ENCODE data around the gene HNRNPL.
"Not testable (repeated sequence)": the region's sequence is repeated elsewhere in the genome, so short reads cannot be mapped to it uniquely, and the experiment has no call there.

The HNRNPL gene

GRCh38 chr19:38813323-38813722 is 36.5 kb downstream of the HNRNPL start:
- no peak for DNase-seq
- intact Hi-C loops (cut with DNase I), result no loop called here

DNA sequence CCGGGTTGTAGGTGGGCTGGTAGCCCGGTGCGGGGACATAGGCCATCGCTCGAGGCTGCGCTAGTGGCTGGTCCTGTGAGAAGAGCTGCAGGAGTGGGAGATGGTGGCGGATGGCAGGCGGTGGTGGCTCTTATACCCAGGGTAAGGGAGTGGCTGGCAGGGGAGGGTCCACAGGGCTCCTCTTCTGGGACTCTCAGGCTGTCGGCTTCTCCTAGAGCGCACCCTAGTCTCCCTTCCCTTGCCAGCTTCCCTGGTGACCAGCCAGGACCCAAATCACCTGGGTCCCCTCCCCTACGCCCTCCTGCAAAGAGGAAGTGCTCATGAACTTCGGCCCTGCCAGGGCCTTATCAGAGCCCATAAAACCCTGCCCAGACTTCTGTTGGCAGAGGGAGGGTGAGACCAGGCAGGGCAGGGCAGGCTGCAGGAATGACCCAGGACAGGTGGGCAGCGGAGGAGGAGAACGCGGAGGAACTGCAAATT is 36.9 kb downstream of the HNRNPL start, which contains the start of gene LGALS4:
TSS of gene LGALS4 (minus strand) at position 105 of the 480 bp plus-strand sequence. CDS start at position 46, 59 bp downstream.
- intact Hi-C loops (cut with DNase I), result no loop called here

DNA sequence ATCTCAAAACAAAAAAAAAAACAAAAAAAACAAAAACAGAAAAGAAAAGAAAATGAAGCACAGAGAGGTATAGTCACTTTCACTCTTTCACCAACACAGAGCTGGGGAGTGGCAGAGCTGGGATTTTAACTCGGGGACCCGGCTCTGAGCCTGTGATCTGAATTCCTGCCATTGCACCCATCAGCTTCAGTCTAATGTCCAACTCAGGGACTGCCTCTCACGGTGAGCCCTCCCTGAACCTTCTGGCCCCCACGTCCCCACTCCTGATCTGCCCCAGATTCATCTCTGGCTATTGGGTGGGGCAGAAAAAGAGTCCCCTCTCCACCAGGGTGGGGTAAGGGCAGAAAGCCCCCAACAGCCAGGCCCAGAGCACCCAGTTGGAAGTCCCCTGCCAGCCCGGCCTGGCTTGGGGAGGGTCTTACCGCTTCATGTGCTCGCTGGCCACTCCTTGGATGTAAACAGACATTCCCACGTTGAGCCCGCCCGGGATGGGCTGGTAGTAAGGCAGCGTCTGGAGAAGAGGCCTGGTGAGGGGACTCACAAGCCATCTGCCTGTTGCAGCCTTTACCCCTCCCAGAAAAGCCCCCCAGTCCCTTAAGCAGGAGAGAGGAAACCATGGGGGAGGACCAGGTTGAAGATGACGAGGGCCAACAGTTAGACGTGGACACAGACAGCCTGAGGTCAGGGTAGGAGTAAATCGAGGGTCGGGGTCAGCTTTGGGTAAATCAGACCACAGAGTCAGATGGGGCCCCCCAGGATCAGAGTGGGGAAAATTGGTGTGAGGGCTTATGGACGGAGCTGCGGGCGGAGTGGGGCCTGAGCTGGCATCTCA is 37.6 kb downstream of the HNRNPL start:
- intact Hi-C loops (cut with DNase I), result no loop called here
- no peak for DNase-seq

More for the DNA sequence above, 36.9 kb downstream of the HNRNPL start, which contains the start of gene LGALS4:
- no peak for DNase-seq

DNA sequence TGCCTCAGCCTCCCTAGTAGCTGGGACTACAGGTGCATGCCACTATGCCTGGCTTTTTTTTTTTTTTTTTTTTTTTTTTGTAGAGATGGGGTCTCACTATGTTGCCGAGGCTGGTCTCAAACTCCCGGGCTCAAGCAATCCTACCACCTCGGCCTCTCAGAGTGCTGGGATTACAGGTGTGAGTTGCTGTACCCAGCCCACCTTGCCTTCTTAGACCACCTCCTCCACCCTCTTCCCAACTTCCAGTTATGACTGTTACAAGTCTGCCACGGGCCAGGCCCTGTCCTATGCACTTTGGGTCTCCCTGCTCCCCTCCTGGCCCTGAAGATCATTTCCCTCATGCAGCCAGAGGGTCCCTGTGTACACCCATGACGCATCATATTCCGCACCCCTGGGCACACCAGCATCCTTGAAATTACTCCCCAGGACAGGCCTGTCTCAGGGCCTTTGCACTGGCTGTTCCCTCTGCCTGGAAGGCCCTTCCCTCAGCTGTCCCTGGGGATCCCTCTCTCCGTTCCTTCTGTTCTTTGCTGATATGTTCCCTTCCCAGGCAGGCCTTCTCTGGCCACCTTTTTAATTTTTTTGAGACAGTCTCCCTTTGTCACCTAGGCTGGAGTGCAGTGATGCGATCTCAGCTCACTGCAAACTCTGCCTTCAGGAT is 40.1 kb downstream of the HNRNPL start:
- intact Hi-C loops (cut with DNase I), result no loop called here

DNA sequence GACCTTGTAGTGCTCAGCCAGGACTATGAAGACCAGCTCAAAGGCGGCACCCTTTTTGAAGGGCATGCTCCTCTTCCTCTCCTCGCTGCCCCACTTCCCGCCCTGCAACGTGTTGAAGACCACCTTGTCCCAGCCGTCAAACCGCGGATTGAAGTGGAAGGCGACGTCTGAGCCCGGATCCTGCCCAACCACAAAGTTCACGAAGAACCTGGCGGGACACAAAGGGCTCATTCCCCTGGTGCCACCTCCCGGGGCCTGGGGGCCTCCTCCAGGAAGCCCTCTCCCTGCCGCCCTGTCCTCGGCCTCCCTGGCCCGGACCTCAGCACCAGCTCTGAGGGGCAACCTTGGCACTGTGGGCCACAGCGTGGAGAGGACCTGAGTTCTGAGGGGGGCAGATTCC is 41.0 kb downstream of the HNRNPL start:
- DNase-seq, result no peak
- intact Hi-C loops (cut with DNase I), result no loop called here

More for the DNA sequence above, 40.1 kb downstream of the HNRNPL start:
- no peak for DNase-seq

DNA sequence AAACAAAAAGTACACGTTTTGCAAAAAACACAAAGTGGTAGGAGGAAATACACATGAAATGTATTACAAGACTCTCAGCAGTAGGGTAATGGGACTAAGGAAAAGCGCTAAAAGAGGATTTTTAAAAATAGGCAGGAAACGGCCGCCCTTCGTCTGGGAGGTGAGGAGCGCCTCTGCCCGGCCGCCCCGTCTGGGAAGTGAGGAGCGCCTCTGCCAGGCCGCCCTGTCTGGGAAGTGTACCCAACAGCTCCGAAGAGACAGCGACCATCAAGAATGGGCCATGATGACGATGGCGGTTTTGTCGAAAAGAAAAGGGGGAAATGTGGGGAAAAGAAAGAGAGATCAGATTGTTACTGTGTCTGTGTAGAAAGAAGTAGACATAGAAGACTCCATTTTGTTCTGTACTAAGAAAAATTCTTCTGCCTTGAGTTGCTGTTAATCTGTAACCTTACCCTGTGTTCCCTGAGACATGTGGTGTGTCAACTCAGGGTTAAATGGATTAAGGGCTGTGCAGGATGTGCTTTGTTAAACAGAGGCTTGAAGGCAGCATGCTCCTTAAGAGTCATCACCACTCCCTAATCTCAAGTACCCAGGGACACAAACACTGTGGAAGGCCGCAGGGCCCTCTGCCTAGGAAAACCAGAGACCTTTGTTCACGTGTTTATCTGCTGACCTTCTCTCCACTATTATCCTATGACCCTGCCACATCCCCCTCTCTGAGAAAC is 42.2 kb downstream of the HNRNPL start:
- intact Hi-C loops (cut with DNase I), result not testable (repeated sequence)

DNA sequence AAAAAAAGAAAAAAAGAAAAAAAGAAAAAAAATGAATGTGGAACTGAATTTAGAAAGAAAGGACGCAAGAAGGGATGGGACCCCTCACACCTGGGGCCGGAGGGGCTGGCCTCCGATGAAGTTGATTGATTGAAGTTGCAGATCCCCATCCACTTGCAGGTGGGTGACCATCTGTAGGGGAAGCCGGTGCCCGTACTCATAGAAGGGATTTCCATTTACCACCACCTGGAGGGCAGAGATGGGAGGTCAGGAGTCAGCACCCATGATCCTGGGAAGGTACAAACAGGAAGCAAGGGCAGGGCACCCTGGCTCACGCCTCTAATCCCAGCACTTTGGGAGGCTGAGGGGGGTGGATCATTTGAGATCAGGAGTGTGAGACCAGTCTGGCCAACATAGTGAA is 43.4 kb downstream of the HNRNPL start:
- intact Hi-C loops (cut with DNase I), result no loop called here
- DNase-seq, result no peak

More for the DNA sequence above, 42.2 kb downstream of the HNRNPL start:
- not testable (repeated sequence) for DNase-seq

DNA sequence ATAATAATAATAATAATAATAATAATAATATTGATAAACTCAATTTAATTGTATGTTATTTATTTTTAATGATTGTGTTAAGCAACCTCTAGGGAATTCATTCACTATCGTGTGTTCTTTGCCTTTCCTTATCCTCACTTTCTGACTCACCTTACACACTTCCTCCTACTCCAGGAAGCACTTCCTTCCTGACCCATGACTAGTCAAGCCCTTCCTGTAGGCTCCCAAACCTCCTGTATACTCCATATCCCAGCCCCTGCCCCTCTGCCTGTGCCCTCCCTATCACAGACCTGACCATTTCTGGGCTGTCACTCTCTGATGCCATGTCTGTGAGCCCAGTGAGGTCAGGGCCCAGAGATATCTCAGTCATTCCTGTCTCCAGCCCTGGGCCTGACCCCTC is 44.6 kb downstream of the HNRNPL start:
- DNase-seq, result no peak
- intact Hi-C loops (cut with DNase I), result no loop called here

GRCh38 chr19:38803543-38803942 is 46.2 kb downstream of the HNRNPL start:
- intact Hi-C loops (cut with DNase I), result no loop called here
- DNase-seq, result no peak

- intact Hi-C loops (cut with DNase I), result no loop called here
- no peak for DNase-seq
Measured at GRCh38 chr19:38801359-38802095, 48.3 kb downstream of the HNRNPL start.

GRCh38 chr19:38800577-38801347 is 49.0 kb downstream of the HNRNPL start:
- intact Hi-C loops (cut with DNase I), result no loop called here
- no peak for DNase-seq

DNA sequence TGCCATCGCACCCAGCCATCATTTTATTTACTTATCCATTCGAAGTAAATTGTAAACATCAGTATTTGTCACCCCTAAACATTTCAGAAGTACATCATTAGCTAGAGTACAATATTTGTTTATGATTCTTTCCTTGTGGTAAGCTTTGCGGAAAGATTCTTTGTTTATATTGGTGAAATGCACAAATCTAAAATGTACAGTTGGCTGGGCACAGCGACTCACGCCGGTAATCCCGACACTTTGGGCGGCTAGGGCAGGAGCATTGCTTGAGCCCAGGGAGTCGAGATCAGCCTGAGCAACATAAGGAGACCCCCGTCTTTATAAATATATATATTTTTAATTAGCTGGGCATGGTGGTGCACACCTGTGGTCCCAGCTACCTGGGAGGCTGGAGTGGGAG is 50.7 kb downstream of the HNRNPL start:
- intact Hi-C loops (cut with DNase I), result no loop called here
- DNase-seq, result no peak

- intact Hi-C loops (cut with DNase I); DNase-seq: not testable (repeated sequence)
Measured at GRCh38 chr19:38797781-38798180, 52.0 kb downstream of the HNRNPL start.

GRCh38 chr19:38796154-38796553 is 53.6 kb downstream of the HNRNPL start:
- no peak for DNase-seq
- intact Hi-C loops (cut with DNase I), result no loop called here

- DNase-seq, result no peak
- intact Hi-C loops (cut with DNase I), result no loop called here
Measured at GRCh38 chr19:38795549-38795948, 54.2 kb downstream of the HNRNPL start.

DNA sequence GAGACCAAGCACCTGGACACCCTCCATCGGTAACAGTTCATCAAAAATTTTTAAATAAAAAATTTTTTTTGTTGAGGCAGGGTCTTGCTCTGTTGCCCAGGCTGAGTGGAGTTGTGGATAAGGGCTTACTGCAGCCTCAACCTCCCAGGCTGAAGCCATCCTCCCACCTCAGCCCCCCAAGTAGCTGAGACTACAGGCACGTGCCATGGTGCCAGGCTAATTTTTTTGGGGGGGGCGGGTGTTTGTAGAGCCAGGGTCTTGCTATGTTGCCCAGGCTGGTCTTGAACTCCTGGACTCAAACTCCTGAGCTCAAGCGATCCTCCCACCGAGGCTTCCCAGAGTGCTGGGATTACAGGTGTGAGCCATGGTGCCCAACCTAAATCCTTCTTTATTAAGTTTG is 56.1 kb downstream of the HNRNPL start:
- intact Hi-C loops (cut with DNase I), result no loop called here
- DNase-seq, result no peak

GRCh38 chr19:38793177-38793576 is 56.6 kb downstream of the HNRNPL start:
- intact Hi-C loops (cut with DNase I), result no loop called here
- DNase-seq, result no peak

Data from head of caudate nucleus (tissue), 42 donors.